Mesenchymal stem cell (in vitro differentiated cells and primary cell): ENCODE results near the gene DHX38.
A peak's percentile ranks its signal among the peaks of the same experiment; 100 is the strongest.

Source experiments
- DNase-seq: peaks from one replicate; pipeline ENCODE4 v3.0.0-alpha.2; 2013
- H2AFZ ChIP-seq: one replicate; pipeline ENCODE4 v1.6.1; 2013; ENCODE audit warnings: low read depth, mild to moderate bottlenecking, control low read depth, inconsistent platforms, low read length, moderate library complexity
- H2AK5ac ChIP-seq: 2 replicates; pipeline ENCODE4 v1.6.1; 2013; ENCODE audit warnings: low read length, moderate library complexity, mild to moderate bottlenecking, inconsistent platforms; ENCODE audit not compliant: severe bottlenecking
- H2BK120ac ChIP-seq: one replicate; pipeline ENCODE4 v1.6.1; 2013; ENCODE audit warnings: low read depth, mild to moderate bottlenecking, inconsistent platforms, low read length, moderate library complexity
- H2BK12ac ChIP-seq, 2 experiments: one replicate each; pipeline ENCODE4 v1.6.1; 2013; ENCODE audit warnings: inconsistent platforms in 2 of 2, low read length in 2 of 2, mild to moderate bottlenecking in 2 of 2, moderate library complexity in 2 of 2, control low read depth in 1 of 2
- H2BK15ac ChIP-seq: one replicate; pipeline ENCODE4 v1.6.1; 2013; ENCODE audit warnings: mild to moderate bottlenecking, low read depth, inconsistent platforms; ENCODE audit not compliant: poor library complexity, severe bottlenecking
- H2BK5ac ChIP-seq: 2 replicates; pipeline ENCODE4 v1.6.1; 2013; ENCODE audit warnings: low read depth, mild to moderate bottlenecking, low read length, control low read depth, inconsistent platforms; ENCODE audit not compliant: poor library complexity, severe bottlenecking
- H3K14ac ChIP-seq, 2 experiments: one replicate each; pipeline ENCODE4 v1.6.1; 2013; ENCODE audit warnings: inconsistent platforms in 2 of 2, low read length in 2 of 2, control low read depth in 1 of 2, mild to moderate bottlenecking in 1 of 2, moderate library complexity in 1 of 2
- H3K18ac ChIP-seq, 2 experiments: one replicate each; pipeline ENCODE4 v1.6.1; 2013; ENCODE audit warnings: inconsistent platforms in 2 of 2, low read length in 2 of 2, control low read depth in 1 of 2, low read depth in 1 of 2, mild to moderate bottlenecking in 1 of 2
- H3K23ac ChIP-seq, 2 experiments: one replicate each; pipeline ENCODE4 v1.6.1; 2013; ENCODE audit warnings: inconsistent platforms in 2 of 2, low read length in 2 of 2, mild to moderate bottlenecking in 2 of 2, moderate library complexity in 2 of 2, control low read depth in 1 of 2
- H3K27ac ChIP-seq: 2 replicates; pipeline ENCODE4 v1.5.1; 2013; ENCODE audit warnings: mild to moderate bottlenecking, moderate library complexity, low read length, control low read depth, inconsistent platforms; ENCODE audit not compliant: poor library complexity, severe bottlenecking
- H3K27me3 ChIP-seq, 2 experiments: 2 replicates each; pipeline versions ENCODE4 v1.6.1 to v1.7.0; 2013; ENCODE audit warnings: low read length in 2 of 2, mild to moderate bottlenecking in 2 of 2, moderate library complexity in 2 of 2, control low read depth in 1 of 2, inconsistent platforms in 1 of 2; ENCODE audit not compliant: control insufficient read depth in 1 of 2, insufficient read depth in 1 of 2
- H3K36me3 ChIP-seq, 2 experiments: 2 replicates each; pipeline versions ENCODE4 v1.6.1 to v1.7.0; 2013; ENCODE audit warnings: low read length in 2 of 2, control low read depth in 1 of 2, inconsistent platforms in 1 of 2, low read depth in 1 of 2, mild to moderate bottlenecking in 1 of 2; ENCODE audit not compliant: insufficient read depth in 2 of 2, control insufficient read depth in 1 of 2
- H3K4ac ChIP-seq, 2 experiments: one replicate each; pipeline ENCODE4 v1.6.1; 2013; ENCODE audit warnings: inconsistent platforms in 2 of 2, low read length in 2 of 2, mild to moderate bottlenecking in 2 of 2, moderate library complexity in 2 of 2, control low read depth in 1 of 2, low read depth in 1 of 2
- H3K4me1 ChIP-seq: 2 replicates; pipeline ENCODE4 v1.6.1; 2013; ENCODE audit warnings: low read depth, low read length, control low read depth; ENCODE audit not compliant: control insufficient read depth, insufficient read depth
- H3K4me2 ChIP-seq: 2 replicates; pipeline ENCODE4 v1.6.1; 2013; ENCODE audit warnings: low read length, mild to moderate bottlenecking, inconsistent platforms; ENCODE audit not compliant: poor library complexity, severe bottlenecking
- H3K4me3 ChIP-seq, 2 experiments: 2 replicates each; pipeline versions ENCODE4 v1.5.1 to v1.7.0; 2013; ENCODE audit warnings: low read length in 2 of 2, mild to moderate bottlenecking in 2 of 2, control low read depth in 1 of 2, low read depth in 1 of 2; ENCODE audit not compliant: insufficient read depth in 1 of 2
- H3K79me1 ChIP-seq: replicated peaks from 2 replicates; pipeline ENCODE4 v1.6.1; 2013; ENCODE audit warnings: mild to moderate bottlenecking, control low read depth, low read length, inconsistent platforms; ENCODE audit not compliant: poor library complexity, severe bottlenecking
- H3K9ac ChIP-seq: 2 replicates; pipeline ENCODE4 v1.7.0; 2013; ENCODE audit warnings: mild to moderate bottlenecking, low read length, moderate library complexity
- H3K9me3 ChIP-seq: 2 replicates; pipeline ENCODE4 v1.7.0; 2013; ENCODE audit warnings: mild to moderate bottlenecking, low read length; ENCODE audit not compliant: control insufficient read depth
- H4K8ac ChIP-seq: one replicate; pipeline ENCODE4 v1.6.1; 2013; ENCODE audit warnings: inconsistent platforms, mild to moderate bottlenecking, low read length, moderate library complexity
- H4K91ac ChIP-seq: one replicate; pipeline ENCODE4 v1.6.1; 2013; ENCODE audit warnings: mild to moderate bottlenecking, low read length, inconsistent platforms
- WGBS: methylation state at CpG from one replicate; pipeline ENCODE4 v1.1.7; 2013; ENCODE audit warnings: mixed read lengths; 5-methylcytosine and 5-hydroxymethylcytosine counted together

The DHX38 gene

GRCh38 chr16:72149676-72150464 is 56.2 kb downstream of the DHX38 start:
- Histone ChIP-seq H3K4me2 (no peak overlapping the region), H3K4me1 (no peaks in the 10 kb centered on the region), H3K4me3 (no peak overlapping the region), H3K79me1 (no peaks in the 10 kb centered on the region), H3K27ac (no peak overlapping the region), H3K9me3 (no peaks in the 10 kb centered on the region), H2BK120ac (no peak overlapping the region), H4K8ac (no peak overlapping the region), H2BK5ac (no peak overlapping the region), H3K23ac (no peak overlapping the region), H3K18ac (no peak overlapping the region), H2AFZ (no peak overlapping the region), H2AK5ac (no peak overlapping the region), H3K9ac (no peak overlapping the region), H3K27me3 (no peaks in the 10 kb centered on the region), H3K4ac (no peak overlapping the region), H3K36me3 (no peaks in the 10 kb centered on the region), H2BK12ac (no peak overlapping the region), H2BK15ac (no peak overlapping the region), H3K14ac (no peak overlapping the region), H4K91ac (no peak overlapping the region)
- WGBS = 81% methylated on average over 5 of the region's 8 CpGs
- DNase-seq = no peak

DNA sequence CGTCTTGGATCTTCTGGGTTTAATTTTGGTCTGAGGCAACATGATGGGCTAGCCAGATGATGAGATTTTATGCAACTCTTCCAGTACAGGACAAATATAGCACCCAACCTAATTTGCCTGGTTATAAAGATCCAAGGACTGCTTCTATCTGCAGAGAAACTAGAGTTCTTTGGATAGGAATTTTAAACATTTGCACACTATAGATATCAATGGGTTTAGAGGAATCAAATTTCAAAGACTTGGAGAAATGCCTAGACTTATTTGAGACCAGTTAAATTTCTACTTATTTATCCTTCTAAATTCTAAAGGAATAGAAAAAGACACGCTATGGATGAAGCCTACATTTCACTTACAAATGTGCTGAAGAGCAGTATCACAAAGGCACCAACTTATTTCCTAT is 65.7 kb downstream of the DHX38 start:
- H3K4me1 ChIP-seq = no peaks in the 10 kb centered on the region
- H3K4ac ChIP-seq = no peak overlapping the region
- no peak overlapping the region for H4K91ac ChIP-seq
- no peak overlapping the region for H3K18ac ChIP-seq
- no peak for DNase-seq
- no peak overlapping the region for H2AK5ac ChIP-seq
- H4K8ac ChIP-seq = no peak overlapping the region
- no peak overlapping the region for H3K4me3 ChIP-seq
- no peaks in the 10 kb centered on the region for H3K9me3 ChIP-seq
- H3K23ac ChIP-seq = no peak overlapping the region
- no peak overlapping the region for H2BK120ac ChIP-seq
- WGBS = 83% methylated on average over 2 of the region's 2 CpGs
- no peak overlapping the region for H2BK12ac ChIP-seq
- H2AFZ ChIP-seq = no peak overlapping the region
- H3K9ac ChIP-seq = no peak overlapping the region
- H3K27me3 ChIP-seq = no peaks in the 10 kb centered on the region
- H3K14ac ChIP-seq = no peak overlapping the region
- no peaks in the 10 kb centered on the region for H3K79me1 ChIP-seq
- H2BK5ac ChIP-seq = no peak overlapping the region
- no peak overlapping the region for H3K4me2 ChIP-seq
- H3K27ac ChIP-seq = no peak overlapping the region
- no peak overlapping the region for H2BK15ac ChIP-seq
- no peaks in the 10 kb centered on the region for H3K36me3 ChIP-seq

- DNase-seq = no peak
- 63% methylated on average over 2 of the region's 2 CpGs for WGBS
- H4K8ac ChIP-seq = no peak overlapping the region
- no peaks in the 10 kb centered on the region for H3K4me1 ChIP-seq
- no peak overlapping the region for H2AK5ac ChIP-seq
- no peak overlapping the region for H2BK15ac ChIP-seq
- H3K27ac ChIP-seq = no peak overlapping the region
- no peak overlapping the region for H2AFZ ChIP-seq
- H4K91ac ChIP-seq = no peak overlapping the region
- no peak overlapping the region for H3K9ac ChIP-seq
- H2BK12ac ChIP-seq = no peak overlapping the region
- no peaks in the 10 kb centered on the region for H3K79me1 ChIP-seq
- H3K9me3 ChIP-seq = no peaks in the 10 kb centered on the region
- no peak overlapping the region for H3K4me3 ChIP-seq
- H3K4ac ChIP-seq = no peak overlapping the region
- H2BK120ac ChIP-seq = no peak overlapping the region
- H3K23ac ChIP-seq = no peak overlapping the region
- no peak overlapping the region for H3K14ac ChIP-seq
- no peak overlapping the region for H3K18ac ChIP-seq
- H3K36me3 ChIP-seq = no peaks in the 10 kb centered on the region
- no peak overlapping the region for H3K4me2 ChIP-seq
- H2BK5ac ChIP-seq = no peak overlapping the region
- no peaks in the 10 kb centered on the region for H3K27me3 ChIP-seq
These were observed 66.2 kb downstream of the DHX38 start for GRCh38 chr16:72159801-72160200.

DNA sequence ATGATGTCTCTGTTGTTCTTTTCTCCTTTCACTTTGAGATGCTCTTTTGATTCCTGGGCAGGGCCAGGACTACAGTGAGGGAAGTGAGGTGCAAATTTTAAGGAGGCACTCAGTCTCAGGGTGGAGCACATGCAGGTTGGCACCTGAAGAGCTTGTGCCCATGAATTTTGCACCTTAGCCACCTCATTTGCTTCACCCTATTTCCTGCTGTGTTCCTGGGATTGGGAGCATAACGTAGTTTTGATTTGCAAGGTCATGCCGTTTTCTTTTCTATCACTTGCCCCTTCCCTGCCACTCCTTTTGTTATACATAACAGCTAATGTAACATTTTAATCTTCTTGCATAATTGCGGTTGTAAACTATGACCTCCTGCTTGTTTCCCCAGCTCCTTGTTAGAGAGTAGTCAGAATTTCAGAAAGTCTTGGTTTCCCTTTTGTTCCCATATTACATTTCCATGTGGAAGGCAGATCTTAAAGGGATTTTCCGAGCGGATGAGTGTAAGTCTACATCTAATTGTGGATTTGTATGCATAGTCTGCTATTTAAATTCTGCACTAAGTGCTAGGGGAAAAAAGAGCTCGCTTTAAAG is 68.6 kb downstream of the DHX38 start:
- no peak overlapping the region for H3K9ac ChIP-seq
- no peak overlapping the region for H3K27ac ChIP-seq
- peak; percentile 3 for DNase-seq
- H3K18ac ChIP-seq = no peak overlapping the region
- H3K79me1 ChIP-seq = no peaks in the 10 kb centered on the region
- no peak overlapping the region for H3K23ac ChIP-seq
- no peak overlapping the region for H4K91ac ChIP-seq
- no peak overlapping the region for H3K14ac ChIP-seq
- no peak overlapping the region for H2BK12ac ChIP-seq
- no peak overlapping the region for H3K4me3 ChIP-seq
- no peak overlapping the region for H3K4ac ChIP-seq
- no peaks in the 10 kb centered on the region for H3K9me3 ChIP-seq
- H2BK15ac ChIP-seq = no peak overlapping the region
- no peak overlapping the region for H2BK5ac ChIP-seq
- H2BK120ac ChIP-seq = no peak overlapping the region
- no peaks in the 10 kb centered on the region for H3K4me1 ChIP-seq
- H2AK5ac ChIP-seq = no peak overlapping the region
- no peak overlapping the region for H3K4me2 ChIP-seq
- no peak overlapping the region for H4K8ac ChIP-seq
- no peak overlapping the region for H2AFZ ChIP-seq
- 39% methylated on average over 2 of the region's 6 CpGs for WGBS
- H3K27me3 ChIP-seq = peaks cover 0 to 9% of the 10 kb centered on the region in 2 experiments
- no peaks in the 10 kb centered on the region for H3K36me3 ChIP-seq
